HG02610 (cell line): ENCODE measurements around the gene SP9.
A peak's percentile ranks its signal among the peaks of the same experiment; 100 is the strongest.

Experiments used
- ATAC-seq: cut with Tn5 transposase; IDR thresholded peaks from one replicate; pipeline ENCODE4 v1.9.1; 2021; ENCODE audit warnings: mild to moderate bottlenecking, moderate library complexity; ENCODE audit not compliant: unreplicated experiment

SP9 gene

DNA sequence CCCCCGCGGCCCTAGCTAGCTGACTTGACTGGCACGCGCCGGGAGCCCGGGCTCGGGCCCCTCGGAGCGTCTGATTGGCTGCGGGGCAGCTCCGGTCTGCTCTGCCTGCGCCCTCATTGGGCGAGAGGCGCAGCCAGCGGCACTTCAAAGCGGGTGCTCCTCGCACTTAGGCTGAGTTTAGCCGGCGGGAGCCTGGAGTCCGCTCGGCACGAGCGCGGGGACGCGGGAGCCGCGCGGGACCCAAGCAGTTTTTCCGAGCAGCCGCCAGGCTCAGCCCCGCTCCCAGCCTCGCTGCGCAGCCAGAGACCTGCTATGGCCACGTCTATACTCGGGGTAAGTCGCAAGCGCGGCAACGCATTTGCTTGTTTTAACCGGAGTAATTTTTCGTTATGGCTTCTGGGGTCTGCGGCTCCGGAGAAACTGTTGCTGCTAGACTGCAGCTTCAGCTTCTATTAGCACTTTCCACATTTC, at the start of gene SP9:
TSS of gene SP9 (plus strand) at position 174 of the 471 bp plus-strand sequence. CDS start at position 313, 139 bp downstream.
- ATAC-seq, result peak; percentile 61

- ATAC-seq, result no peak
Observed at GRCh38 chr2:174286172-174286571, 48.6 kb upstream of the SP9 start.

GRCh38 chr2:174292908-174293307, 41.8 kb upstream of the SP9 start:
- ATAC-seq, result no peak

DNA sequence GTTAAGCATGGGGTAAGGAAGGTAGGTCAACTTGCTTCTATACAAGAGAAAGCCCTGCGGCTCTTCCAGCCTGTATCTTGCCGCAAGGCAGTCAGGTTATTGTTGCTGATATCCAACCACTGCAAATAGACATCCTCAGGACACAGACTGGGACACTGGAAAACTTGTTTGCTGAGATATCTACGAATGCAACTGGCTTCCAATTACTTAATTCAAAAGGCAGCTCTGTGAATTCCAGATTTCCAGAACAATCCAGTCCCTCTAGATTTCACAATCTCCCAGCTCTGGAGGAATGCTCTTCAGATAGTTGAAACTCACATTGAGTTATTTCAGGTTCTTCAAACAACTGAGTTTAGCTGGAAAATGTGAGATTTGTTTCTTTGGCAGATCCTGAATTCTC, 34.6 kb upstream of the SP9 start:
- ATAC-seq, result no peak

- ATAC-seq, result no peak
Observed at GRCh38 chr2:174312581-174313234, 22.0 kb upstream of the SP9 start.

DNA sequence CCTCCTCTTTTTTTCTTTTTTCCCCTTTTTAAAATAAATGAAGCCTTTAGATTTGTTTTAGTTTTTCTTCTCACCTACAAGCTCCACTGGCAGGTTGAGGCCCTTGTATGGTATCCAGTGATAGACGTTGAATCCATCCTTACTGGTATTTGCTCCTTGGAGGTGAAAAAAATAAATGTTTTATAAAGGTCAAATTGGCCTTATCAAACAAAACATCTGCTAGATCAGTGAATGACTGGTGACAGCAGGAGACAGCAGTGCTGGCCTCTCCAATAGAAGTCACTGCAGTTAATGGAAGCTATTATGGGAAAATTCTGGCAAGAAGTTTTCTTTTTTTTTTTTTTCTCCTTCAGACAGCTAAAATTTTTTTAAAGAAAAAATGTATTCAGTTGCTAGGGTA, 12.6 kb upstream of the SP9 start:
- no peak for ATAC-seq

GRCh38 chr2:174322746-174323145, 12.0 kb upstream of the SP9 start:
- no peak for ATAC-seq

GRCh38 chr2:174324530-174324929, 10.2 kb upstream of the SP9 start:
- no peak for ATAC-seq

DNA sequence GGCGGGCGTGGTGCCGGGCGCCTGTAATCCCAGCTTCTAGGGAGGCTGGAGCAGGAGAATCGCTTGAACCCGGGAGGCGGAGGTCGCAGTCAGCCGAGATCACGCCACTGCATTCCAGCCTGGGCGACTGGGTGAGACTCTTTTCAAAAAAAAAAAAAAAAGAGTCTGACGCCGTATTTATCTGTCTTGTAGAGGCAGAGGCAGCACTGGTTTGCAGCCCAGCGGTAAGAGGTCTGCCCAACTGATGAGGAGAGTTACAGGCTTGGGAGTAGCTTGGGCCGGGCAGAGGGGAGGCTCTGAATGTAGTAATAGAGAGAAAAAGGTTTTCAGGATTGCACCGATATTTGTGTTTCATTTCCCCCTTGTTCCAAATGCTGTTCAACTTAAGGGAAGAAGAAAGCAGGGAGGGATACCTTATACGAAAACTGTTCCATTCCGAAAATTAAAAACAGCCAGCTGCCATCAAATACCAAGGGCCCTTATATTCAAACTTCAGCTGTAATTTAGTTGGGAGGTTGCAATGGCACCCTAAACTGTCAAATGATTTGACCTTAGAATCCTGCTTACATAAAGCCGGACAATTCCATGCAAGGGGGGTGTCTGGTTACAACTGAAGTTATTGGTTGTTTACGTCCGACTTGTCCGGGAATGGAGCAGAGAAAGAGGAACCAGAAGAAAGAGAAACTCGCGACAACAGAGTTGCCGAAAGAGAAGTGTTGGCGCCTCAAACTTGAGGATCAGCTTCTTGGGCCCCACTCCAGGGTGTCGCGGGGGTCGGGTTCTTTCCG, 9.2 kb upstream of the SP9 start:
- ATAC-seq, result no peak

DNA sequence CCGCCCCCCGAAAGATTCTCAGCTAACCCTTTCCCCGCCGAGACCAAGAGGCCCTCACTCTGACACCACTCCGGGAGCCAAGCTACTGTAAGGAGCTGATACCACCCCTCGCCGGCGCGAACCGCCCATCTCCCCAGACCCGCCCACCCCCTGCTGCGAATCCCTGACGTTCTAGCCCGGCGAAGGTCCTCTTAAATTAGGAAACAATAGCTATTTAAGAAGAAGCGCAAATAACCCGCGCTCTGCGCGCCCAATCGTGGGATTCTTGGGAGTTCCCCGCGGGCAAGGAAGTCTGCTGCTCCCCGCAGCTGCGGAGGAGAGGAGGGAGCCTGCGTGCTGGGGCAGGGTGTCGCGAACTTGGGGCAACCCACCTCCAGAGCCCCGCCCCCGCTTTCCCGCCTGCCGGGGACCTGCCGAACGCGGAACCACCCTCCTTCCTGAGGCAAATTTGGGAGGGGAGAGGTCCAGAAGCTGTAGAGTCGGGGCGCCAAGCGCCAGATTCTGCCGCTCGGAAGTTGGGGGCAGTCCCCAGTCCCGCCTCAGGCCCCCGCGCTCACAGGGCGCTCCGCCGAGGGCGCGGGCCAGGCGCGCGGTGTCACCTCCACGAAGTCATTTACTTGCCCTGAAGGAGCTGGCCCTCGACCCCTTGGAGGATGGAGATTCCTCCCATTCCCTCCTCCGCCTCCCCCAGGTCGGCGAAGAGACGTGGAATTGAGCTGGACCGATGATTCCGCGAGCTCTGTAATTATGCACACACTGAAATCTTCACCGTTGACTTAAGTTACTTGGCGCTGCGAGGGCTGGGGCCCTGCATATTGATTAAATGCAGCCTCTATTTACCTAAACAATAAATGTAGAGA, 8.4 kb upstream of the SP9 start:
- ATAC-seq, result no peak

- ATAC-seq, result no peak
Observed at GRCh38 chr2:174327021-174327840, 7.5 kb upstream of the SP9 start.

DNA sequence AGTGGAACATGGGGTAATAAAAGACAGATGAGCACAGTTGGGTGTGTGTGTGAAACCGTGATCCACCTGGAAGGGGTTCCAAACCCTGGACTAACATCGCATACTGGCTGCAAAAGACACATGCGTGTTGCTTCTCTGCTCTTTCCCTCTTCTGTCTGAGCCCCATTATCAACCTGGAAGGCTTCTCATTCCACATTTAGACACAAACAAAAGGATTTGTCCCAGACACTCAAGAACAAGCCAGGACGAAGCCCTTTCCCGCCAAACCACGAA, 7.0 kb upstream of the SP9 start:
- ATAC-seq, result no peak

- ATAC-seq, result no peak
Observed at GRCh38 chr2:174328114-174328960, 6.4 kb upstream of the SP9 start.

DNA sequence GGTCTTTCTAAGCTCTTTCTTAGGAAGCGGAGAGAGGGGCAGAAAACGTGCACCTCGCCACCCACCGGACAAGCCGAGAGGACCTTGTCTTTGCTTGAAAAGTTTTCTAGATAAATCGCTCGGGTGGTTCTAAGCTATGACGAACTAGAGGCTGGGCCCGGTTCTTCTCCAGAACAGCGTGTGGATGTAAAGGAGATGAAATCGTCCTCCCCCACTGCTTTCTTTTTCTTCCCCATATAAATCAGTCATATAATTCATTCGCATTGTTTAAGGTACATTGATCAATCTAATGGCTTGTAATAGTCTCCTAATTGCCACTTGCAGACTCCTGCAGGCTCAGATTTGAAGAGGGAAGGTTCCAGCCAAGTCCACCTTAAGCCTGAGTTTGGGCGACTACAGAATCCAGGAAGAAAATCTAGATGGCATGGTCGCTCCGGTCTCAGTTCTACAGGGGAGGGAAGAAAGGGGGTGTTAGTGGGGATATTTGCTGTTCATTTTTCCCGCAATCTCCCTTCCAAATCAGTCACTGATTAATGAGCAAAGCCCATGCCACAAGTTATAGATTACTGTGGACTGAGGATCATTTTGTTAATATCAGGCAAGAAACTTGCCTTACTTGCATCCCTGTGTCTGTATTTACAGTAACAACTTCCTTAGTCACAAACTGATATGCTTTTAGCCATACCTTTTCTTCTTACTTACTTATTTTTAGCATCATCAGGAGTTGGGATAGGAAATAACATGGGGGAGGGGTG, 5.6 kb upstream of the SP9 start:
- ATAC-seq, result no peak

GRCh38 chr2:174330945-174331594, 3.7 kb upstream of the SP9 start:
- ATAC-seq, result no peak

DNA sequence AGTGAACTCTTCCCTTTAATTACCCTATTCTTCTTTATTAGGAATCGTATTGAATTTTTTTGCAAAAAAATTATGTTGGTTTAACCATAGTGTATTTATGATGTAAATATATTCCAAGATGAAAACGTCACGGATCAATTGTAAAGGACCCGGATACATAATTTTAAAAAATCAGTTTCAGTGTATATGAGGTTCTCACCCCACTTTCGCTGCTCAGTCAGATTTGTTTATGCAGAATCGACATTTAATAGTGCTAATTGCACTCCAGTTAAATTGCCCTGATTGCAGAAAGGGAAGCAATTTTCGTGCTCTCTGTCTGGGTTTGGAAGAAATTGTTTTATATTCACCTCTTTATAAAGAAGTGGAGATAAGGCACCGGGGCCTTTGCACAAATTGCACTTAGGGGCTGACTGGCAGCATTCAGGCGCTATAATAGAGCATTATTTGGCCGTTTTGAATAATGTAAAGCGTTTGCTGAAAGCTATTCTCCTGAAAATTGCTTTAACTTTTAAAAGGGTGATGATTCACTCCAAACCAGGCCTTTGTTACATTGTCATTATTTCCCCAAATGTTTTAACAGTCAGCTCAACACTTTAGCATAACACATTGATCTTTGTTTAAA, 3.0 kb upstream of the SP9 start:
- ATAC-seq, result no peak

DNA sequence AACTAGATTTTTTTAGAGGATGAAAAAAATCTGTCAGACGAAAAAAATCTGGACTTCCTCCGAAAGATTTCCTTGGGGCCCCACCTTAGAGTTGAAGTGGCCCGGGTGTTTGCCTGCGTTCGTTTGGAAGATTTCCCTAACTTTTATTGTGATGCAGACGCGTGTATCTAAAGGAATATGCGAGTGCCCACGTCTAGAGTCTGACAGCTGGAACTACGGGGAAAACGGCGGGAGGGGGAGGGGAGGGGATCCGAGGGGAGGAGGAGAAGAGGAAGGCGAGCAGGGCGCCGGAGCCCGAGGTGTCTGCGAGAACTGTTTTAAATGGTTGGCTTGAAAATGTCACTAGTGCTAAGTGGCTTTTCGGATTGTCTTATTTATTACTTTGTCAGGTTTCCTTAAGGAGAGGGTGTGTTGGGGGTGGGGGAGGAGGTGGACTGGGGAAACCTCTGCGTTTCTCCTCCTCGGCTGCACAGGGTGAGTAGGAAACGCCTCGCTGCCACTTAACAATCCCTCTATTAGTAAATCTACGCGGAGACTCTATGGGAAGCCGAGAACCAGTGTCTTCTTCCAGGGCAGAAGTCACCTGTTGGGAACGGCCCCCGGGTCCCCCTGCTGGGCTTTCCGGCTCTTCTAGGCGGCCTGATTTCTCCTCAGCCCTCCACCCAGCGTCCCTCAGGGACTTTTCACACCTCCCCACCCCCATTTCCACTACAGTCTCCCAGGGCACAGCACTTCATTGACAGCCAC, 2.4 kb upstream of the SP9 start:
- ATAC-seq, result no peak

DNA sequence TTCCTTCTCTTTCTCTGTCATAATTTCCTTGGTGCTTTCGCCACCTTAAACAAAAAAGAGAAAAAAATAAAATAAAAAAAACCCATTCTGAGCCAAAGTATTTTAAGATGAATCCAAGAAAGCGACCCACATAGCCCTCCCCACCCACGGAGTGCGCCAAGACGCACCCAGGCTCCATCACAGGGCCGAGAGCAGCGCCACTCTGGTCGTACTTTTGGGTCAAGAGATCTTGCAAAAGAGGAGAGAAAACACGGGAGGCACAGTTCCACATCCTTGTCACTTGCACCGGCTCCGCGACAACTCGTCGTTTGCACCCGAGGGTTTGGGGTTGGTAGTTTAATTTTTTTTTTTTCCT, 1.8 kb upstream of the SP9 start:
- ATAC-seq, result no peak
